IgD-negative memory B cell (primary cell): ENCODE results near the gene CFAP68. TPM values are rescaled to one million over a fixed set of nuclear protein-coding genes. Genes with fewer than 3 reads are reported as not detected.

Source experiments
- H3K27ac Mint-ChIP-seq, 3 donors: one replicate each; pipeline ENCODE4 v1.8.0; 2020 to 2022; ENCODE audit warnings: mild to moderate bottlenecking in 3 of 3, mixed read lengths in 3 of 3, moderate library complexity in 1 of 3
- H3K27me3 Mint-ChIP-seq: one replicate; pipeline ENCODE4 v1.8.0; 2021; ENCODE audit warnings: mixed read lengths
- H3K36me3 Mint-ChIP-seq: one replicate; pipeline ENCODE4 v1.8.0; 2020; ENCODE audit warnings: mild to moderate bottlenecking, mixed read lengths
- H3K4me1 Mint-ChIP-seq, 3 donors: one replicate each; pipeline ENCODE4 v1.8.0; 2020 to 2022; ENCODE audit warnings: mixed read lengths in 3 of 3, mild to moderate bottlenecking in 1 of 3
- H3K4me3 Mint-ChIP-seq, 4 donors: one replicate each; pipeline ENCODE4 v1.8.0; 2020 to 2022; ENCODE audit warnings: mild to moderate bottlenecking in 4 of 4, mixed read lengths in 4 of 4, moderate library complexity in 3 of 4
- H3K9me3 Mint-ChIP-seq, 3 donors: one replicate each; pipeline ENCODE4 v1.8.0; 2020 to 2021; ENCODE audit warnings: mixed read lengths in 3 of 3, mild to moderate bottlenecking in 1 of 3
- polyA plus RNA-seq: library from polyadenylated mRNA; unstranded; fragments of 300-500 nt; fragmentation: Illumina TruSeq; gene quantifications from one replicate; pipeline ENCODE4 v1.2.3, GENCODE V29; 2021

The CFAP68 gene, protein sequence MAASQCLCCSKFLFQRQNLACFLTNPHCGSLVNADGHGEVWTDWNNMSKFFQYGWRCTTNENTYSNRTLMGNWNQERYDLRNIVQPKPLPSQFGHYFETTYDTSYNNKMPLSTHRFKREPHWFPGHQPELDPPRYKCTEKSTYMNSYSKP
- 25.7 TPM for polyA plus RNA-seq

DNA sequence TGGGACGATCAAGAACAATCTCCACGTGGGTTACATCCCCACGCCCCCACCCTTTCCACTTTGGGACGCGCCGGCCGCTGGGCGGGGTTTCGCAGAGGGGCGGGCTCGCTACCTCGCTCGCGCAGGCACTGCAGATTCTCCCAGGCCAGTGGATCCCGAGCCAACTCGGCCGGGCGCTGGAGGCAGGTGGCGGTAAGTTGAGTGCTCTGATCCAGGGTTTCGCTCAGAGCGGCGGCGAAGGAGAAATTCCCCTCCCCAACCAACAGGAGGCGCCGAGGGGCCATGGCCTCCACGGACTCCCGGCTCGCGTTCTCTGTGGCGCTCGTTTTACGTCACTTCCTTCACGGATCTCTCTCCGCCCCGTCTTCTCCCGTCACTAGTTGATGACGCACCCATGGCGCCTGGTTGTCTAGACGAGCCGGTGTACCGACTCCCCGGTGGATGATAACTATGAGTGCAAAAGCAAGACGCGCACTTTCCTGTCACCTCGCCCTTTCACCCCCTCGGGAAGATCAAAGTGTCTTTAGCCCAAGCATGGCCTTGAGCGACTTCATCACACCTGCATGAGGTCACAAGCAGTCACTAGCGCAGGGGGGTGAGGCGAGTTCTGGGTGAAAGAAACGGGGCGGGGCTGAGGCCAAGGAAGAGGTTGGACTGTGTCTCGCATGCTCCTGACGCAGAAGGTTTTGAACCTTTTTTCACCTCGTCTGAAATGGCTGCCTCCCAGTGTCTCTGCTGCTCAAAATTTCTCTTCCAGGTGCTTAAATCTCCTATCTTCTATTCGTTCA lies at the start of gene CFAP68, which contains the start of gene FDXACB1:
Gene CFAP68, plus strand, starts transcription at position 693 of the 788 bp plus-strand sequence. Its CDS starts 20 bp downstream, at position 713.
Gene FDXACB1, minus strand, starts transcription at position 317 of the 788 bp plus-strand sequence. Its CDS starts 33 bp downstream, at position 284.
- Mint-ChIP-seq H3K27ac (peak within 1 kb of the TSS; percentile 95 to 100 (median 96)), H3K9me3 (no peaks in the 10 kb centered on the region), H3K27me3 (no peaks in the 10 kb centered on the region), H3K4me3 (peak within 1 kb of the TSS; percentile 93 to 99 (median 98)), H3K4me1 (peaks cover 7 to 17% (median 17%) of the 10 kb centered on the region in 3 donors), H3K36me3 (peaks cover 4% of the 10 kb centered on the region)

DNA sequence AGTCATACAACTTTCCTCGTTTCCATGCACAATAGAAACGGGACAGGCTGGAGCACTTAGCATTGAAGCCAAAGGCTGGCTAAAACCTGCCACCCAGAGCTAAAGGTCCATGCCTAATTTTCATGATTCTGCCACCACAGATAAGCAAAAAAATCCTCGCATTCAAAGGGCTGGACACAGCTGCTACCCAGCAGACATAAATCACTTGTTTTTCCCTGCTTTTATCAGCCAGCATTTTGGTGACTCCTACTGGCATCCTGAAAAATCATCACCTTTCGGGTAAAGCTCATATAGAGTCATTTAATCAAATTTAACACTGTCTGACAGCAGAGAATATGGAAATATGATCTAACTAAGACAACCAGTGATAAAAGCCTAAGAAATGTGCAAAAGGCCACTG lies 45.8 kb upstream of the CFAP68 start:
- peaks cover 0 to 1% (median 0%) of the 10 kb centered on the region in 3 donors for H3K4me1 Mint-ChIP-seq
- peaks cover 10% of the 10 kb centered on the region for H3K36me3 Mint-ChIP-seq

DNA sequence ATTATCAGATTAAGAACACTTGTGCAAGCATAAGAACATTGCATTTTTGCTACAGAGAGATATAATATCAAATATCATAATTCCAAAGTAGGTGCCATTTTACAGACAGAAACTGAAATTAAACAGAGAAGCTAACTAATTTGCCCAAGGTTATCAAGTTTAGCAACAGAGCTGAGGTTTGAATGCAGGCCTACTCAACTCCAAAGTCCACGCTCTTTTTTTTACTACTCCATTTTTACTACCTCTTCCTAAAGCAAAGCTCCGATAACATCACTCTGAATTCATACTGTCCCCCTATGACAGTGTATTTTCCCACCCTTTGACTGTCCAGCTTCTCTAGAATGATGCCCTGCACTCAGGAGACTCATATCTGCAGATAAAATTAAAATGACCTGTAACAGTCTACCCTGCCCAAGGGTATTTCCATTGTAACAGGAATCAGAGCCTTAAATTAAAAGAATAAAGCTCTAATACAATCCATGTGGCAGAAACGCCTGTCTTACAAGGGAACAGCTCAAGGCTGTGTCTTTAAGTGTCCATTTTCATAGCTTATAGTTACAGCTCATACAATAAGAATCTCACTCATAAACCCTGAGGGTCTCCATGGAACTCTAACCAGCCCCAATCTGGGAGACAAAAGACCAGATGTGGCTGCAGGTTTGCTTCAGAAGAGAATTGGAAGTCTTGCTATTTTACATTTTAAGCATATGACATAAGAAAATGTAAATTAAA lies 44.7 kb upstream of the CFAP68 start:
- Mint-ChIP-seq H3K27me3 (no peaks in the 10 kb centered on the region), H3K36me3 (peaks cover 10% of the 10 kb centered on the region), H3K4me1 (peaks cover 0 to 1% (median 0%) of the 10 kb centered on the region in 3 donors), H3K9me3 (no peaks in the 10 kb centered on the region), H3K4me3 (no peak overlapping the region), H3K27ac (no peak overlapping the region)

More for the DNA sequence above, 45.8 kb upstream of the CFAP68 start:
- Mint-ChIP-seq H3K9me3 (no peaks in the 10 kb centered on the region), H3K27me3 (no peaks in the 10 kb centered on the region), H3K4me3 (no peak overlapping the region), H3K27ac (no peak overlapping the region)

DNA sequence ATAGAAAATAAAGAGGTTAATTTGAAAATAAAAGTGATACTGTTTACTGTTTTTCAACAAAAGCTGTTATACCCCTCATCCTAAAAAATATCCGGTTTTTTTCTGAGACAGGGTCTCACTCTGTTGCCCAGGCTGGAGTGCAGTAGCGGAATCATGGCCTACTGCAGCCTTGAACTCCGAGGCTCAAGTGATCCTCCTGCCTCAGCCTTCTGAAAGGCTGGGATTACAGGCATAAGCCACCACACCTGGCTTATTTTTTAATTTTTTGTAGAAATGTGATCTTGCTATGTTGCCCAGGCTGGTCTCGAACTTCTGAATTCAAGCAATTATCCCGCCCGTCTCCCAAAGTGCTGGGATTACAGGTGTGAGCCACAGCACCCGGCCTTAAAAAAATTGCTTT lies 43.7 kb upstream of the CFAP68 start:
- Mint-ChIP-seq H3K36me3 (peaks cover 7% of the 10 kb centered on the region), H3K4me3 (no peak overlapping the region), H3K4me1 (peaks cover 0 to 1% (median 0%) of the 10 kb centered on the region in 3 donors), H3K27ac (no peak overlapping the region), H3K27me3 (no peaks in the 10 kb centered on the region), H3K9me3 (no peaks in the 10 kb centered on the region)

DNA sequence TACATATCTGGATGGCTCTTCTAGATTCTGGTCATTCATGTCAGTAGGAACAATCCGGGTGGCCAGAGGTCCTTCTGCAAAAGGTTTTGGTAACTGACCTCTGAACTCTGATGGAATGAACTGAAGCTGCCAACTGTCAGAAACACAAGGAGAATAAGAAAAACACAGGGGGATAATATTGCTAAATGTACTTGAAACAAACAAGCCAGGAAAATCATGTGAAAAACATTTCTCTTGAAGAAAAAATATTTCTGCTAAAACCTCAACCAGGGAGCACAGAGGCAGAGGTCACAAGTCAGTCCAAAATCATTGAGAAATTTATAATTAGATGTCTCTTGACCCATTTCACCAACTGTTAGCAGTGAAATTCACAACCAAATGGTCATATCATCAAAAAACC lies 43.2 kb upstream of the CFAP68 start:
- peaks cover 7% of the 10 kb centered on the region for H3K36me3 Mint-ChIP-seq
- H3K4me1 Mint-ChIP-seq, result peaks cover 0 to 1% (median 0%) of the 10 kb centered on the region in 3 donors
- no peak overlapping the region for H3K4me3 Mint-ChIP-seq
- no peaks in the 10 kb centered on the region for H3K27me3 Mint-ChIP-seq
- H3K27ac Mint-ChIP-seq, result no peak overlapping the region
- H3K9me3 Mint-ChIP-seq, result no peaks in the 10 kb centered on the region

DNA sequence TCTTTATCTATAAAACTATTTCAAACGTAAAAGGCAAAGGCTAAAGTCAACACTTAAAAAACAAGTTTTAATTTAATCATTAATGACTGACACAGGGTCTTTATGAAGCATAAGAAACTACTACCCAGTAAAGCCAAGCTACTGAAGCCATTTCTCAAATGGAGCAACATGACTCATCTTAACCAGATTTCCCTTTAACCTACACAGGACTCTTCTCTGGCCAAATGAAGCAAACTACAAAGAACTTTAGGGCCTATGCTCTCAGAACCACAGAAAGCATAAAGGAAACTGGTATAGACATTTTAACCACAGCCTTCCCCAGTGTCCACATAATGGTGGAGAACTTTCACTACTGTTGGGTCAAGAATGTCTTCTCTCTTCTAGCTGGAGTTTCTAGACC lies 42.6 kb upstream of the CFAP68 start:
- H3K27ac Mint-ChIP-seq, result no peak overlapping the region

DNA sequence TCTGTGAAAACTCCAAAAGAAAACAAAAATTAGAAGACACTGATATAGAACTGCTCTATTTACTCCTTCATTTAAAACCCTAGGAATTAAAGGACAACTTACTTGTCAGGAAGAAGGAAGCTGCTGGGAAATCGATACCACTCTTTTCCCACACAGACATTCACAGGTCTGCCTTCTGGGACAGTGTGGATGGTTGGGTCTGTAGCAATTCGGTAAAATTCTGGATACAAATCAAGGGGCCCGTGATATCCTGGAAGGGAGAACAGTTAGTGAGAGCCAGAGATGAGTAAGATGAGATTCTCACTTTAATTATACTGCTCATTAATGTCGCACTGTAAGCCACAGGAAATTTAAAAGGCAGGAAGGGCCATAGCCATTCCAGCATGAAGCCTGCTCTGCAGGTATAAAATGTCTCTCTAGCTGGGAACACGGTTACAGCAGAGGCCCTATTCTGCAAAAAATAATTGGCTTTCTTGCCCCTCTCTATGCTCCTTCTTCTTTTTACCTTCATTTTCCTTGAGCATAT lies 41.9 kb upstream of the CFAP68 start:
- Mint-ChIP-seq H3K36me3 (peaks cover 7% of the 10 kb centered on the region), H3K27me3 (no peaks in the 10 kb centered on the region), H3K4me3 (no peak overlapping the region), H3K9me3 (no peaks in the 10 kb centered on the region), H3K4me1 (no peaks in the 10 kb centered on the region), H3K27ac (no peak overlapping the region)

More for the DNA sequence above, 42.6 kb upstream of the CFAP68 start:
- Mint-ChIP-seq H3K9me3 (no peaks in the 10 kb centered on the region), H3K4me1 (peaks cover 0 to 1% (median 0%) of the 10 kb centered on the region in 3 donors), H3K36me3 (peaks cover 7% of the 10 kb centered on the region), H3K27me3 (no peaks in the 10 kb centered on the region), H3K4me3 (no peak overlapping the region)

DNA sequence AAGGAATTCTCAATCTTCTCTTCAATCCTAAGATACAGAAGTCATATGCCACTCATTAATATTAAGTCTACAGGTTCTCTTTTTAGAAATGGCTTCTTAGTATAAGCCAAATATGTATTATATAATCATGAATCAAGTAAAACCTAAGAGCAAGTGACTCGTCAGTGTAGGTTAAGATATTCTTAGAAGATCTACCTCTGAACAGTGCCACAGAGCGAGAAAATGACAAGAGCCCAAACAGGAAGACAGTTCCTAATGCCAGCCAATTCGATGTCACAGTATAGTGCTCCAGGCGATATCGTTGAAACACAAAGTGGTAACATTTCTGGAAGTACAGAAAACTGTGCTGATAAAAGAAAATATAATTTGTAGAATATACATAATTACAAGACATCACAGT lies 41.3 kb upstream of the CFAP68 start:
- Mint-ChIP-seq H3K4me3 (no peak overlapping the region), H3K9me3 (no peaks in the 10 kb centered on the region), H3K36me3 (peaks cover 7% of the 10 kb centered on the region), H3K27me3 (no peaks in the 10 kb centered on the region), H3K27ac (no peak overlapping the region), H3K4me1 (no peaks in the 10 kb centered on the region)

DNA sequence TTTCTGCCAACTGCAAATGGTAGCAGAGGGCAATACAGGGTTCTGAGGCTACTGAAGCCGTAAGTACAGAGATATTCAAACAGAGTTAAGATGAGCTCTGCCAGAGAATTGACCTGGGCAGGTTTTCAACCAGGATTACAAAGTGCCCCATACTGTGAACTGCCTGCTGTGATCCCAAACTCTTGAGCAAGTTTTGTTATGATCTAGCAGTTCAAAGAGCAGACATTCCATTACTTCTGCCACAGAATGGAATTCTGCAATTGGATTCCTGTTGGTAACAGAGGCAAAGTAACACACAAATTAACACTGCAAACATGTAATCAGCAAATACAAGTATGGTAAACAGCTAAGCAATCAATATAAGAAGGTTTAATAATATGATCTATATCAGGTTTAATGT lies 39.2 kb upstream of the CFAP68 start:
- Mint-ChIP-seq H3K27ac (no peak overlapping the region), H3K4me3 (no peak overlapping the region), H3K27me3 (no peaks in the 10 kb centered on the region), H3K36me3 (peaks cover 3% of the 10 kb centered on the region), H3K4me1 (peaks cover 0 to 1% (median 0%) of the 10 kb centered on the region in 3 donors), H3K9me3 (no peaks in the 10 kb centered on the region)

DNA sequence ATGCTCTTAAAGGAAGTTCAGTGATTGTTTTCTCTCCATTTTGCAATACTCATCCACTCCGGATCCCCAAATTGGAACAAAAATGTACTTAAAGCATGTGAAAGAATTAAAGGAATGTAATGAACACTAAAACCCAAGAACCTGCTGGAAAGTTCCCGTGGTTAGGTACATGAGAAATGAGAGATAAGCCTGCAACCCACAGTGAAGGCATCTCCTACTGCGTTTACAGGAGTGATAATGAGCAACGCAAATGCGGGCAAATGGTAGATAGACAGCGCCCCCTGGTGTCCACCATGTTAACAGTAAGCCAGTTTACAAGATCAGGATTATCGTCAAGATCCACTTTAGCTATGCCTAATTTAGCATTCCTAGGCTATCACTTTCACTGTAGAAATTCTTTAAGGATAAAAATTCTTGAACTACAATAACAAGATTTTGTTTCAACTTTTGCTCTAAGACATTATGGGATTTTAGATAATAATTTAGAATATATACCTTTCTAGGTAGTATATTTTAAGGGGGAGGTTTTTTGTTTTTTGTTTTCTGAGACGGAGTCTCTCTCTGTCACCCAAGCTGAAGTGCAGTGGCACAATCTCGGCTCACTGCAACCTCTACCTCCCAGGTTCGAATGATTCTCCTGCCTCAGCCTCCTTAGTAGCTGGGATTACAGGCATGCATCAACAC lies 37.8 kb upstream of the CFAP68 start:
- no peaks in the 10 kb centered on the region for H3K27me3 Mint-ChIP-seq
- H3K27ac Mint-ChIP-seq, result no peak overlapping the region
- H3K4me1 Mint-ChIP-seq, result peaks cover 0 to 1% (median 0%) of the 10 kb centered on the region in 3 donors

DNA sequence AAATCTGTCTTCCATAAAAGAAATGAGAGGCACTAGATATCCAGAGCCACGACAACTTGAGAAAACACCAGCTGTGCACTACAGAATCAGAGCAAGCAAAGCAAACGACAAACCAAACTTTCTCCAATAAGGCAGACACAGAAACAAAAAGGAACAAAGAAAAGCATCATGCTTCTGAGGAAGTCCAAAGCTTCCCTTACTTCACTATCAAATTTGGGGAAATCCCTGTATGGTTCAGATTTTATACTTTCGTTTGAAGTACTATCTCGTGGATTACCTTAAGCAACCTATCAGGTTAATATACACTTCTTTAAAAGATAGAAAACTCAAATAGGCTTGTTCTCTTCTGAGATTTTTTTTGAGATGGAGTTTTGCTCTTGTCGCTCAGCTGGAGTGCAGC lies 35.7 kb upstream of the CFAP68 start:
- Mint-ChIP-seq H3K4me1 (peaks cover 0 to 1% (median 1%) of the 10 kb centered on the region in 3 donors), H3K27me3 (no peaks in the 10 kb centered on the region), H3K9me3 (no peaks in the 10 kb centered on the region), H3K27ac (no peak overlapping the region), H3K36me3 (no peaks in the 10 kb centered on the region), H3K4me3 (no peak overlapping the region)

More for the DNA sequence above, 37.8 kb upstream of the CFAP68 start:
- no peaks in the 10 kb centered on the region for H3K36me3 Mint-ChIP-seq
- no peak overlapping the region for H3K4me3 Mint-ChIP-seq
- no peaks in the 10 kb centered on the region for H3K9me3 Mint-ChIP-seq

DNA sequence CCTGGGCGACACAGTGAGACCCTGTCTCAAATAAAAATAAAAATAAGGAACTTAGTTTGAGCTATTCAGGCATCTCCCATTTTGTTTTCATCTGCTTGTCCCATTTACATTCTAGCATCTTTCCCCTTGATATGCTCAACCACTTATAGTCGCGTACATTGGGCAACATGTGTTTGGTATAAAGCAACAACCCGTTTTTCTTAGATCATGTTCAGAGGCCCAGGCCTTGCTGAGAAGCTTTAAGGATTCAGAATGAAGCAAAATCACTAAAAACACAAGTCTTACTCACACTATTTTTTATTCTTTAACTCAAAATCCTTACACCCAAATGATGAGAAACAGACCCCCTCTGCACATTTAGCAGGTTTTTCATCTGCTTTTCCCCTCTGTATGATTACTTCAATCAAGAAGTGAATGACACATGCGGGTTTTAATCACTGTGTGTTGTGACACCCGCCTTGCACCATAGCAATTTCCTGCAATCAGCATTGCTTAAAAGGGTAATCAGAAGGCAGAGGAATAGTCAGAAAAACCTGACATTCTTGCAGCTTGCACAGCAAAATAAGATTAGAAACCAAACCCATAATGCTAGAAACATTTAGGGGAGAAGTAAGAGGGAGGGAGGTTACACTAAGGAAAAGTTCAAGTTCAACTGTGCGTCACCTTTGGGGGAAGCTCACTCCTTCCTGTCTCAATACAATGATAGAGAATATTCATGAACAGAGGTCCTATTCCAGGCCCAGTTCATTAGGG lies 33.9 kb upstream of the CFAP68 start:
- Mint-ChIP-seq H3K9me3 (no peaks in the 10 kb centered on the region), H3K4me3 (no peak overlapping the region), H3K27ac (peak overlapping the region in 1 of 3 donors; percentile 59), H3K27me3 (no peaks in the 10 kb centered on the region), H3K4me1 (peaks cover 0 to 1% (median 1%) of the 10 kb centered on the region in 3 donors), H3K36me3 (peaks cover 3% of the 10 kb centered on the region)

DNA sequence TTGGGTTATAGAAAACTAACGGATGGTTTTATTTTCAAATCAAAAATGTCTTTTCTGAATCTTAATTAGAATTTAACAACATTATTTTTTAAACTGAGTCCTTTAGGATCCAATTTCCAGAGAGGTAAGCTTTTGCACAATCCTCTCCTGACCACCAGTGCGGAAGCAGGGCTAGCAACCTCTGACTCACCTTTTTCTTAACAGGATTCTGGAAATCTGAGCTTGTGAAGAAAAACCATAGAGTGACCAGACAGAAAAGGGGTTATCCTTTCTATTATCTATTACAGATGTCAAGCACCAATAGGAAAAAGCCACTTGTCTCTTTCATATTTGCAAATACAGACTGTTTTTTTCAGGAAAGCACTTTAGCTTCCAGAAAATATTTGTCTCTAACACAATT lies 33.3 kb upstream of the CFAP68 start:
- Mint-ChIP-seq H3K27ac (no peak overlapping the region), H3K4me1 (peaks cover 0 to 1% (median 1%) of the 10 kb centered on the region in 3 donors), H3K27me3 (no peaks in the 10 kb centered on the region), H3K36me3 (peaks cover 3% of the 10 kb centered on the region), H3K9me3 (no peaks in the 10 kb centered on the region), H3K4me3 (no peak overlapping the region)

DNA sequence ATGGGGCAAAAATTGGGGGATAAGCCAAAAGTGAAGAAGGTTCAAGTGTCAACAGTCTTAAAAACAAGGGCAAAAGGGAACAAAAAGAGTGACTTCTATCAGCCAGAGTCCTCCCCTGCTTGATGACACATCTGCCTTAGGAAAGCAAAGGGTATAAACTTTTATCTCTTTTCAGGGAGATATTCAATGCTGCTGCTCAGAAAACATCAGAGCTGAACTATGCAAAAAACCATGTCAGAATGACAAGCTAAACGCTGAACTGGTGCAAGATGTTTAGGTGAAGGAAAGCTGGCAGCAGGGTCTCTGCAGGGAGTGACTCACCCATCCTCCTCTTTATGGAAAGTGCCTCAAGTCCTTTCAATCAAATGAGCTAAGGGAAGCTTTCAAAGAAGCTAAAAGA lies 32.7 kb upstream of the CFAP68 start:
- peak overlapping the region in 1 of 3 donors; percentile 32 for H3K27ac Mint-ChIP-seq
- no peaks in the 10 kb centered on the region for H3K9me3 Mint-ChIP-seq
- peaks cover 3% of the 10 kb centered on the region for H3K36me3 Mint-ChIP-seq
- no peak overlapping the region for H3K4me3 Mint-ChIP-seq
- no peaks in the 10 kb centered on the region for H3K27me3 Mint-ChIP-seq
- H3K4me1 Mint-ChIP-seq, result peaks cover 0 to 1% (median 1%) of the 10 kb centered on the region in 3 donors
